OCI-LY1 (cell line): ENCODE data around the gene MINDY3.

Source experiments
- EZH2 ChIP-seq: fragments of 200-600 bp; sonication (generic), shearing (Covaris generic); IDR thresholded peaks from 2 replicates; pipeline ENCODE4 v1.8.0; 2017; ENCODE audit warnings: borderline replicate concordance, mixed run types, mild to moderate bottlenecking, antibody characterized with exemption, low read length, moderate library complexity, mixed read lengths
- TF ChIP-seq, protein P1 (sequence below): fragments of 200-600 bp; sonication (generic), shearing (Covaris generic); IDR thresholded peaks from 2 replicates; pipeline ENCODE4 v1.5.1; 2017; ENCODE audit warnings: mild to moderate bottlenecking, antibody characterized with exemption, low read length, moderate library complexity, mixed read lengths

- TF ChIP-seq, protein P1, sequence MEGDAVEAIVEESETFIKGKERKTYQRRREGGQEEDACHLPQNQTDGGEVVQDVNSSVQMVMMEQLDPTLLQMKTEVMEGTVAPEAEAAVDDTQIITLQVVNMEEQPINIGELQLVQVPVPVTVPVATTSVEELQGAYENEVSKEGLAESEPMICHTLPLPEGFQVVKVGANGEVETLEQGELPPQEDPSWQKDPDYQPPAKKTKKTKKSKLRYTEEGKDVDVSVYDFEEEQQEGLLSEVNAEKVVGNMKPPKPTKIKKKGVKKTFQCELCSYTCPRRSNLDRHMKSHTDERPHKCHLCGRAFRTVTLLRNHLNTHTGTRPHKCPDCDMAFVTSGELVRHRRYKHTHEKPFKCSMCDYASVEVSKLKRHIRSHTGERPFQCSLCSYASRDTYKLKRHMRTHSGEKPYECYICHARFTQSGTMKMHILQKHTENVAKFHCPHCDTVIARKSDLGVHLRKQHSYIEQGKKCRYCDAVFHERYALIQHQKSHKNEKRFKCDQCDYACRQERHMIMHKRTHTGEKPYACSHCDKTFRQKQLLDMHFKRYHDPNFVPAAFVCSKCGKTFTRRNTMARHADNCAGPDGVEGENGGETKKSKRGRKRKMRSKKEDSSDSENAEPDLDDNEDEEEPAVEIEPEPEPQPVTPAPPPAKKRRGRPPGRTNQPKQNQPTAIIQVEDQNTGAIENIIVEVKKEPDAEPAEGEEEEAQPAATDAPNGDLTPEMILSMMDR: no peak
- TF ChIP-seq EZH2: no peak
Measured at GRCh38 chr10:15742836-15743235, 117.5 kb downstream of the MINDY3 start.
